Ectodermal cell (in vitro differentiated cells): ENCODE data around the gene TBC1D4.

Experiments
- H3K27ac ChIP-seq: 2 replicates; pipeline ENCODE4 v1.7.0; 2013; ENCODE audit warnings: mild to moderate bottlenecking, low read depth, low read length; ENCODE audit not compliant: insufficient read depth, poor library complexity, severe bottlenecking
- H3K27me3 ChIP-seq: 2 replicates; pipeline ENCODE4 v1.7.0; 2013; ENCODE audit warnings: mild to moderate bottlenecking, low read length; ENCODE audit not compliant: insufficient read depth, control insufficient read depth, poor library complexity, severe bottlenecking
- H3K36me3 ChIP-seq: one replicate; pipeline ENCODE4 v1.7.0; 2013; ENCODE audit warnings: low read length; ENCODE audit not compliant: control insufficient read depth, insufficient read depth
- H3K4me1 ChIP-seq: one replicate; pipeline ENCODE4 v1.7.0; 2013; ENCODE audit warnings: low read length; ENCODE audit not compliant: control insufficient read depth, insufficient read depth
- H3K4me3 ChIP-seq: 2 replicates; pipeline ENCODE4 v1.7.0; 2013; ENCODE audit warnings: low read depth, low read length, control low read depth; ENCODE audit not compliant: insufficient read depth
- H3K9me3 ChIP-seq: 2 replicates; pipeline ENCODE4 v1.7.0; 2013; ENCODE audit warnings: mild to moderate bottlenecking, low read length, moderate library complexity; ENCODE audit not compliant: control insufficient read depth
- WGBS, 2 experiments: methylation state at CpG; one replicate each; pipeline ENCODE4 v1.1.7; 2013; ENCODE audit warnings: missing lambda C conversion rate in 2 of 2; 5-methylcytosine and 5-hydroxymethylcytosine counted together

TBC1D4 gene

GRCh38 chr13:75364131-75364713, 117.7 kb downstream of the TBC1D4 start:
- Histone ChIP-seq H3K27me3 (no peaks in the 10 kb centered on the region), H3K27ac (no peak overlapping the region), H3K9me3 (no peaks in the 10 kb centered on the region), H3K4me3 (no peak overlapping the region), H3K4me1 (no peaks in the 10 kb centered on the region), H3K36me3 (no peaks in the 10 kb centered on the region)
- WGBS, 2 experiments = 94 to 100% methylated on average over 2 of the region's 3 CpGs

- 87 to 91% methylated on average over 3 of the region's 3 CpGs for WGBS, 2 experiments
- H3K36me3 ChIP-seq = no peaks in the 10 kb centered on the region
- H3K4me1 ChIP-seq = no peaks in the 10 kb centered on the region
- H3K27me3 ChIP-seq = no peaks in the 10 kb centered on the region
- no peaks in the 10 kb centered on the region for H3K9me3 ChIP-seq
- no peak overlapping the region for H3K4me3 ChIP-seq
- H3K27ac ChIP-seq = no peak overlapping the region
Observed at GRCh38 chr13:75363371-75363770, 118.6 kb downstream of the TBC1D4 start.

GRCh38 chr13:75362026-75362425, 119.9 kb downstream of the TBC1D4 start:
- 97% methylated on average over 28 of the region's 28 CpGs for WGBS, 2 experiments
- no peaks in the 10 kb centered on the region for H3K9me3 ChIP-seq

GRCh38 chr13:75360170-75360569, 121.8 kb downstream of the TBC1D4 start:
- H3K27ac ChIP-seq = no peak overlapping the region
- no peaks in the 10 kb centered on the region for H3K36me3 ChIP-seq
- H3K4me1 ChIP-seq = no peaks in the 10 kb centered on the region
- no peaks in the 10 kb centered on the region for H3K9me3 ChIP-seq
- H3K4me3 ChIP-seq = no peak overlapping the region
- WGBS, 2 experiments = 86 to 100% methylated on average over 1 of the region's 1 CpG
- no peaks in the 10 kb centered on the region for H3K27me3 ChIP-seq

More at GRCh38 chr13:75362026-75362425, 119.9 kb downstream of the TBC1D4 start:
- Histone ChIP-seq H3K36me3 (no peaks in the 10 kb centered on the region), H3K27ac (no peak overlapping the region), H3K4me3 (no peak overlapping the region), H3K4me1 (no peaks in the 10 kb centered on the region), H3K27me3 (no peaks in the 10 kb centered on the region)

GRCh38 chr13:75359266-75359665, 122.7 kb downstream of the TBC1D4 start:
- Histone ChIP-seq H3K4me3 (no peak overlapping the region), H3K9me3 (no peaks in the 10 kb centered on the region), H3K36me3 (no peaks in the 10 kb centered on the region), H3K27ac (no peak overlapping the region), H3K4me1 (no peaks in the 10 kb centered on the region), H3K27me3 (no peaks in the 10 kb centered on the region)
- 60 to 78% methylated on average over 2 of the region's 2 CpGs for WGBS, 2 experiments

- WGBS, 2 experiments = 74 to 79% methylated on average over 6 of the region's 6 CpGs
- H3K4me3 ChIP-seq = no peak overlapping the region
- no peaks in the 10 kb centered on the region for H3K4me1 ChIP-seq
- no peaks in the 10 kb centered on the region for H3K9me3 ChIP-seq
- no peaks in the 10 kb centered on the region for H3K36me3 ChIP-seq
- no peaks in the 10 kb centered on the region for H3K27me3 ChIP-seq
- H3K27ac ChIP-seq = no peak overlapping the region
Observed at GRCh38 chr13:75357576-75358289, 124.2 kb downstream of the TBC1D4 start.

GRCh38 chr13:75356421-75356820, 125.5 kb downstream of the TBC1D4 start:
- 91 to 97% methylated on average over 2 to 3 of the region's 3 CpGs for WGBS, 2 experiments
- Histone ChIP-seq H3K36me3 (no peaks in the 10 kb centered on the region), H3K4me1 (no peaks in the 10 kb centered on the region), H3K27ac (no peak overlapping the region), H3K9me3 (no peaks in the 10 kb centered on the region), H3K4me3 (no peak overlapping the region), H3K27me3 (no peaks in the 10 kb centered on the region)

DNA sequence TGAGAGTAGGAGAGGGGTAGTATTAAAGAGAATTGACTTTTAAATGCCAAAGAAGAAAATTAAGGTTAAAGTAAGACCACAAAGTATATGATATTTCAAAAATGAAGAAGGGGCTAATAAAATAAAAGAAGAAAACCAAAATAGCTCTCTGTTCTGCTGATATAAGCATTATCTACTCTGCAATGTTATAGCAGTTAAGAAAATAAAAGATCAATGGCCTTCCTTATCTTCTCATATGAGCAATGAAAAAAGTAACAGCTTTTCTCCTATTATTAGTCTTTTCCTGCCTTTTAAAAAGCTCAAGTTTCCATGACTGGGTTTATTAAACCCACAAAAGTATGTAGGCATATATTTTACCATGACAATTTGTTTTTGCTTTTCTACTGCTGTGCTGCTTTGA, 126.4 kb downstream of the TBC1D4 start:
- H3K4me3 ChIP-seq = no peak overlapping the region
- no peak overlapping the region for H3K27ac ChIP-seq
- no peaks in the 10 kb centered on the region for H3K9me3 ChIP-seq
- H3K27me3 ChIP-seq = no peaks in the 10 kb centered on the region
- no peaks in the 10 kb centered on the region for H3K36me3 ChIP-seq
- no peaks in the 10 kb centered on the region for H3K4me1 ChIP-seq

DNA sequence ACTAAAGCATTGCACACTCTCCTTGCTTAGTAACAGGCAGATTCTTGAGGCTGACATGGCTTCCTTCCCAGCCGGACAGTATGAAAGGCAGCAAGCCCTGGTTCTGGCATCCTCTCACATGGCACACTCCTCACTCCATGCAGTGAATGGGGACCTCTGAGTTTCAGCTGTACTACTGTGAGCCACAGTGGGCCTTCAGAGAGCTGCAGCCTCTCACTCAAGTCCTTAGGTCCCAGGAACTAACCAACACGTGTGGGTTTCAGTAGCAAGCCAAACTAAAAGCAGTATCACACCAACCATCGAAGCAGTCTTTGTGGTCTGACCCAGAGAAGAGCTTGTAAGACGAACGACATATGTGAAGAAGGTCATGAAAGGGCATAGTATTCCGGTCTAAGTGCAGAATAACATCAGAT, 128.2 kb downstream of the TBC1D4 start:
- H3K9me3 ChIP-seq = no peaks in the 10 kb centered on the region
- no peak overlapping the region for H3K27ac ChIP-seq
- no peak overlapping the region for H3K4me3 ChIP-seq
- H3K4me1 ChIP-seq = no peaks in the 10 kb centered on the region
- H3K36me3 ChIP-seq = no peaks in the 10 kb centered on the region
- H3K27me3 ChIP-seq = no peaks in the 10 kb centered on the region
- WGBS, 2 experiments = 89 to 91% methylated on average over 6 of the region's 6 CpGs

DNA sequence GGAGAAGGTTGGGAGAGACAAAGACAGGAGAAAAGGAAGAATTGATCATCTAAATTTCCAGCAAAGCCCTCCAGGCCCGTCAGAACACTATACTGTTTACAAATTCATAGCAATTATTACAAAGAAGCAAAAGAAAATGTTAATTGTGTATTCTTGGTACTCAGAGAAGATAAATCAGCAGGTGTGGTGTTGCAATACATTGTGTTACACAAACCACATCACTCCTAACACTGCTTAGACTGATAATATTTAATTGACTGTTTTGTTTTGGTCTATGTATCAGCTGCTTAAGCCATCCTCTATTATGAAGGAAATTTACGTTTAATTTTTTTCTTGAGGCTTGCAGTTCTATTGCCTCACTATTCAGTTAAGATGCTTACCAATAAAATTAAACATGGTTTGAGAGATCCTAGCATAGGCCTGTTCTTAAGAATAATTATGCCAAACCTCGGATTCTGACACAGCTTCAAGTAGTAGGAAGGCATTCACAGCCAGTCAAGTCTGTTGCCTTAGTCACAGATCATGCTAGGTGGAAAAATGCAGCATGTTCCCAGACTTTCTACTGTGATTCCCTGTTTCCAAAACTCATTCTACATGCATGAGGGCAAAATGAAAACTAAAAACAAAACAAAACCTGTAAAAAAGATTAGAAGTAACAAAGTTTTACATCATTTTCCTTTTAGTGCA, 129.2 kb downstream of the TBC1D4 start:
- Histone ChIP-seq H3K27me3 (no peaks in the 10 kb centered on the region), H3K27ac (no peak overlapping the region), H3K9me3 (no peaks in the 10 kb centered on the region), H3K4me1 (no peaks in the 10 kb centered on the region), H3K36me3 (no peaks in the 10 kb centered on the region), H3K4me3 (no peak overlapping the region)
- WGBS, 2 experiments = 90 to 99% methylated on average over 1 to 2 of the region's 3 CpGs
